Duodenal mucosa (tissue), 2 donors: Measurements from ENCODE around the gene NKIRAS2.
A peak's percentile ranks its signal among the peaks of the same experiment; 100 is the strongest.

Experiments
- H3K27ac ChIP-seq: one replicate; pipeline ENCODE4 v1.7.0; 2013; ENCODE audit warnings: low read depth, low read length
- H3K27me3 ChIP-seq, 2 donors: one replicate each; pipeline ENCODE4 v1.7.0; 2013; ENCODE audit warnings: low read length in 2 of 2, control low read depth in 1 of 2; ENCODE audit not compliant: insufficient read depth in 2 of 2, control insufficient read depth in 1 of 2
- H3K36me3 ChIP-seq, 2 donors: one replicate each; pipeline ENCODE4 v1.7.0; 2013; ENCODE audit warnings: low read length in 2 of 2, control low read depth in 1 of 2; ENCODE audit not compliant: insufficient read depth in 2 of 2, control insufficient read depth in 1 of 2
- H3K4me1 ChIP-seq, 2 donors: one replicate each; pipeline ENCODE4 v1.7.0; 2013; ENCODE audit warnings: low read length in 2 of 2, control low read depth in 1 of 2; ENCODE audit not compliant: insufficient read depth in 2 of 2, control insufficient read depth in 1 of 2
- H3K4me3 ChIP-seq, 2 donors: one replicate each; pipeline ENCODE4 v1.7.0; 2013; ENCODE audit warnings: low read length in 2 of 2, low read depth in 1 of 2
- H3K9ac ChIP-seq, 2 donors: one replicate each; pipeline ENCODE4 v1.7.0; 2013; ENCODE audit warnings: low read length in 2 of 2, low read depth in 1 of 2
- H3K9me3 ChIP-seq, 2 donors: one replicate each; pipeline ENCODE4 v1.7.0; 2013; ENCODE audit warnings: low read length in 2 of 2, control low read depth in 1 of 2; ENCODE audit not compliant: control insufficient read depth in 1 of 2

Gene NKIRAS2

DNA sequence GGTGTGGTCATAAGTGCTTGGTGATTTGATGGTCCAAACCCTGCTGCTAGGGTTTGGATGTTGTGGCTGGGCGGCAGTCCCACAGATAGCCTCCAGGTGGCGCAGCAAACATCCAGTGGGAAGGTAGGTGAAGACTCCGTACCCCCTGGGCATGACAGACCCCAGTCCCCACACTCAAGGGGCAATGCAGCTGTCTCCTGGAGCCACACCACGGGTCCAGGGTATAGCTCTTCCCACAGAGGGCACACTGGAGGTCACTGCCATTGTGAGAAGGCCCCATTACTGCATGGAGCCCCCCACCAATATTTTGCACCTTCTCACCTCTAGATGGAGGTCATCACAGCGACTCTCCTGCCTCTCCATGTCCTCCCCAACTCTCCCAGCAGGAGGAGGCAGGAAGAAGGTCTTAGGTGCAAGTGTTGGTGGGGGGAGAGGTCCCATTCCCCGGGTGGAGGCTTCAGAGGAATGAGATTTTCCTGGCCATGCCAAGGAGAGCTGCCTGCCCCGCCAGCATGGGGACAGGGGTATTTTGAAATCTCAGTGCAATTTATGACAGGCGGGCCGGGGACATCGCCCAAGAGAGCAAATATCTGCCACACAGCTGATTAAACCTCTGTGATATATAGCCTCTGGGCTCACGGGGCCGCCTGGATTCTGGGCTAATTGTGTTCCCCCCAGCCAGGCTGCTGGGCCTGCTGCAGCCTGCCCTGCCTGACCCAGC, 47.6 kb downstream of the NKIRAS2 start:
- Histone ChIP-seq H3K36me3 (no peaks in the 10 kb centered on the region), H3K27me3 (peaks cover 19 to 21% of the 10 kb centered on the region in 2 donors), H3K9ac (no peak overlapping the region), H3K27ac (no peak overlapping the region), H3K4me3 (no peak overlapping the region), H3K4me1 (peaks cover 3 to 4% of the 10 kb centered on the region in 2 donors), H3K9me3 (no peaks in the 10 kb centered on the region)

DNA sequence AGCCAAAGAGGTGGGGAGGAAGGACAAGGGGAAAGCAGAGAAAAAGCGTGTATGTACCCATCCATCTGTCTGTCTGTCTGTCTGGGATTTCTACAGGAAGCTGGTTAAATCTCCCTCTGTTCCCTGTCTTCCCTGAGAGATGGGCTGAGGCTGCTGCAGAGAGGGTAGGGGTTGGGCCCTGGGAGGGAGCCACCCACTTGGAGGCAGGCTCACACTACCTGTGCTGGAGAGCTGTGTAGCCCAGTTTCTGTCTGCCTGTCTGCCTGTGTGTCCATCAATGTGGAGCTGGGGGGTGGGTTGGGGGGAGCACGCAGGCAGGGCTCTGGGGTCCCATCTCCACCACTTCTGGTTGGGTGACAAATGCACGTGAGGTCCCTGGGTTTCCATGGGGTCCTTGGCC, 49.1 kb downstream of the NKIRAS2 start:
- Histone ChIP-seq H3K9ac (no peak overlapping the region), H3K36me3 (no peaks in the 10 kb centered on the region), H3K27me3 (peaks cover 19 to 21% of the 10 kb centered on the region in 2 donors), H3K27ac (no peak overlapping the region), H3K4me1 (peaks cover 3 to 4% of the 10 kb centered on the region in 2 donors), H3K4me3 (no peak overlapping the region), H3K9me3 (no peaks in the 10 kb centered on the region)

DNA sequence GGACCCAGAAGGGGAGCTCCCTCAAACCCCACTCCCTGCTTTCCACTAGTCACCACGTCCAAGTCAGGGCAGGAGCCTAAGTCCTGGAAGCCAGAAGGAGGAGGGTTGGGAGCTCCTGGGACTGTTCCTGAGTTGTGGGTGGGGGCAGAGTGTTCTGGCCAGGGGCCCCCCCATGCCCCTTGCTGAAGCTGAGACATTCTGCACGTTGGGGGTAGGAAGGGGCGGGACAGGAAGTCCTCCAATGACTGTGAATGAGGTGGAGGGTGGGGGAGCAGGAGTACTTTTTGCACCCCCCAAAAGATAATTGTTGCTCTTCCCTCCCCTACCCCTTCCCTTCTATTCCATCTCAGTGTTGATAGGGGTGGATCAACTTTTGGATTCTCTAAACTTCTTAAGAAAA, 51.9 kb downstream of the NKIRAS2 start:
- Histone ChIP-seq H3K9me3 (no peaks in the 10 kb centered on the region), H3K4me1 (peaks cover 3 to 4% of the 10 kb centered on the region in 2 donors), H3K27me3 (peaks cover 19 to 21% of the 10 kb centered on the region in 2 donors), H3K9ac (no peak overlapping the region), H3K4me3 (peak overlapping the region in 1 of 2 donors; percentile 47), H3K36me3 (no peaks in the 10 kb centered on the region), H3K27ac (no peak overlapping the region)

DNA sequence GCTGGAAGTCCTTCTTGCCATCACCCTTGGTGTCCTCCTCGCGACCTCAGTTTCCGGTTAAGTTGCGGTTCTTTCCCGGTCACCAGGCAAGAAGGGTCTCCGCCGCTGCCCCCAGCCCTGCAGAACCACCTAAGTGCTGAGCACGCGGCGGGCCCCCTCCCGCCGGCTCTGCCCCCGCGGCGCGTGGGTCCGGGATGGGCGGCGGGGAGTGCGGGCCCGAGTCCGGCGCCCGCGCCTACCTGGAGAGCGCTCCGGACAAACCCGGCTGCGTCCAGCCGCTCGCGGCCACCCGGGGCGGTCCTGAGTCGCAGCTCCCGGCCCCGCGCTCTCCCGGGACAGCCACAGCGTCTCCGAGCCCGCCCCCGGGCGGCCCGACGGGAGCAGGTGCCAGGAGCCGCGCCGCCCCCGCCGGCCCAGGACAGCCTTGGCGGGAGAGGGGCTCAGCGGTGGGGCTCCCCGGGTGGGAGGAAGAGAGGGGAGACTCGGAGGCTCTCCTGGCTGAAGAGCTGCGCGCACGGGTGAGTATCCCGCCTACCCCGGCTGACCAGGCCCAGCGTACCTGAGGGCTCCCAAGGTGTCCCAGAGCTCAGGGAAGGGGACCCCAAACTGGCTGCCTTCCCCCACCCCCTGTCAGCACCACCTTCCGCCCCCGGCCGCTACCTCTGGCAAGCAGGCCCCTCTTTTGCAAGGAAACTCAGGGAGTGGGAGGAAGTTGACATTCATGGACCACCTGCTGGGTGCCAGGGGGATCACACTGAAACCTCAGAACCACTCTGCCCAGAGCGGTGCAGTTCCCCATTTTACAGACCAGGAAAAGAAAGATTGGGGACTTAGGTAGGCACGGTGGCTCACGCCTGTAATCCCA, 52.7 kb downstream of the NKIRAS2 start:
- peak overlapping the region in 1 of 2 donors; percentile 47 for H3K4me3 ChIP-seq

More for the DNA sequence above, 52.7 kb downstream of the NKIRAS2 start:
- Histone ChIP-seq H3K27ac (no peak overlapping the region), H3K4me1 (peaks cover under 1 to 4% of the 10 kb centered on the region in 2 donors), H3K27me3 (peaks cover 19 to 21% of the 10 kb centered on the region in 2 donors), H3K9ac (no peak overlapping the region), H3K9me3 (no peaks in the 10 kb centered on the region), H3K36me3 (no peaks in the 10 kb centered on the region)
